ENCODE measurements around the gene TAT.
A peak's percentile ranks its signal among the peaks of the same experiment; 100 is the strongest.
"Not testable (repeated sequence)": the region's sequence is repeated elsewhere in the genome, so short reads cannot be mapped to it uniquely, and the experiment has no call there.

Gene TAT

GRCh38 chr16:71585318-71585703, 8.4 kb upstream of the TAT start:
- no peak overlapping the region for H3K27ac ChIP-seq
- no peak for DNase-seq (ENCODE audit: low read depth, low spot score)

- no peak for DNase-seq (ENCODE audit: low read depth, low spot score)
- H3K27ac ChIP-seq: no peak overlapping the region
Measured at GRCh38 chr16:71584543-71585317, 7.8 kb upstream of the TAT start.

- not testable (repeated sequence) for H3K27ac ChIP-seq; DNase-seq (ENCODE audit: low read depth, low spot score)
Measured at GRCh38 chr16:71582553-71582848, 5.6 kb upstream of the TAT start.

GRCh38 chr16:71574702-71575101, 2.2 kb downstream of the TAT start:
- H3K27ac ChIP-seq: no peak overlapping the region
- no peak for DNase-seq (ENCODE audit: low read depth, low spot score)

- H3K27ac ChIP-seq: no peak overlapping the region
- no peak for DNase-seq (ENCODE audit: low read depth, low spot score)
Measured at GRCh38 chr16:71573387-71574094, 3.4 kb downstream of the TAT start.

- no peak for DNase-seq (ENCODE audit: low read depth, low spot score)
- no peak overlapping the region for H3K27ac ChIP-seq
Measured at GRCh38 chr16:71572497-71573116, 4.3 kb downstream of the TAT start.

- no peak for DNase-seq (ENCODE audit: low read depth, low spot score)
- no peak overlapping the region for H3K27ac ChIP-seq
Measured at GRCh38 chr16:71570144-71570543, 6.7 kb downstream of the TAT start.

GRCh38 chr16:71569621-71570020, 7.3 kb downstream of the TAT start:
- DNase-seq (ENCODE audit: low read depth, low spot score): no peak
- H3K27ac ChIP-seq: no peak overlapping the region

GRCh38 chr16:71568551-71568950, 8.3 kb downstream of the TAT start:
- DNase-seq (ENCODE audit: low read depth, low spot score): no peak
- no peak overlapping the region for H3K27ac ChIP-seq

- H3K27ac ChIP-seq: no peak overlapping the region
- no peak for DNase-seq (ENCODE audit: low read depth, low spot score)
Measured at GRCh38 chr16:71567931-71568330, 9.0 kb downstream of the TAT start.

GRCh38 chr16:71565812-71566700, 10.8 kb downstream of the TAT start:
- no peak for DNase-seq (ENCODE audit: low read depth, low spot score)
- no peak overlapping the region for H3K27ac ChIP-seq

- DNase-seq (ENCODE audit: low read depth, low spot score): no peak
- H3K27ac ChIP-seq: peak overlapping the region; percentile 70
Measured at GRCh38 chr16:71564335-71564967, 12.4 kb downstream of the TAT start.

- H3K27ac ChIP-seq: no peak overlapping the region
- DNase-seq (ENCODE audit: low read depth, low spot score): no peak
Measured at GRCh38 chr16:71562552-71562951, 14.3 kb downstream of the TAT start.

- H3K27ac ChIP-seq; DNase-seq (ENCODE audit: low read depth, low spot score): not testable (repeated sequence)
Measured at GRCh38 chr16:71561886-71562285, 15.0 kb downstream of the TAT start.

GRCh38 chr16:71559855-71560254, 17.0 kb downstream of the TAT start:
- DNase-seq (ENCODE audit: low read depth, low spot score): no peak
- no peak overlapping the region for H3K27ac ChIP-seq

GRCh38 chr16:71557954-71558582, 18.8 kb downstream of the TAT start:
- DNase-seq (ENCODE audit: low read depth, low spot score): no peak
- no peak overlapping the region for H3K27ac ChIP-seq

- DNase-seq (ENCODE audit: low read depth, low spot score): no peak
- H3K27ac ChIP-seq: no peak overlapping the region
Measured at GRCh38 chr16:71557299-71557698, 19.6 kb downstream of the TAT start.

GRCh38 chr16:71555230-71555891, 21.5 kb downstream of the TAT start:
- no peak for DNase-seq (ENCODE audit: low read depth, low spot score)
- H3K27ac ChIP-seq: no peak overlapping the region

Data from epithelial cell of prostate (primary cell).